HepG2 (cell line): ENCODE measurements around the gene DICER1. TPM values are rescaled to one million over a fixed set of nuclear protein-coding genes. Genes with fewer than 3 reads are reported as not detected.

Source experiments
- ATAC-seq: fragments of 200-7000 bp; cut with Tn5 transposase; 3 replicates; pipeline ENCODE4 v1.9.1; 2020; ENCODE audit warnings: mild to moderate bottlenecking, moderate library complexity
- BruUV-seq: library from RNA; stranded (reverse); fragments of 400-500 nt; replicated peaks from 2 replicates; lab custom pipeline; 2021; lab: Mats Ljungman, UMichigan
- CTCF ChIA-PET: fragments of 300-600 bp; formaldehyde crosslinking; extraction: SDS; loops from one replicate; lab custom pipeline; 2021; ENCODE audit warnings: low total read pairs, inconsistent platforms, low intra/inter-chr PET ratio; lab: Yijun Ruan, JAX
- POLR2A ChIA-PET: fragments of 350-600 bp; sonication (Branson Sonifier 250); formaldehyde crosslinking; loops from one replicate; lab custom pipeline; 2020; ENCODE audit warnings: antibody characterized with exemption, inconsistent platforms; lab: Yijun Ruan, JAX
- DNase-seq: peaks from one replicate; pipeline ENCODE4 v3.0.0-alpha.2; 2015; ENCODE audit warnings: low spot score
- FAIRE-seq: peaks from 3 replicates; lab custom pipeline; 2011; peaks lifted over from hg19 to GRCh38; lab: Jason Lieb, UNC
- H2AFZ ChIP-seq: one replicate; pipeline ENCODE4 v1.6.1; 2011; ENCODE audit warnings: low read length, inconsistent platforms
- H3K27ac ChIP-seq: fragments of 300-600 bp; 3 replicates; pipeline ENCODE4 v1.8.0; 2011; ENCODE audit warnings: mixed run types, mild to moderate bottlenecking, mixed read lengths, low read length, inconsistent platforms; ENCODE audit not compliant: insufficient read depth; ENCODE audit errors: extremely low read length
- H3K27me3 ChIP-seq, 2 experiments: fragments of 200-600 bp in 1 of 2; 2 replicates in 1 of 2; 3 replicates in 1 of 2; pipeline versions ENCODE4 v1.6.0 to v1.8.0; 2011; ENCODE audit warnings: low read length in 2 of 2, mild to moderate bottlenecking in 2 of 2, moderate library complexity in 2 of 2, inconsistent platforms in 1 of 2; ENCODE audit not compliant: insufficient read depth in 2 of 2, control insufficient read depth in 1 of 2
- H3K36me3 ChIP-seq, 2 experiments: fragments of 200-600 bp in 1 of 2; replicated peaks in 1 of 2; 2 replicates in 1 of 2; 3 replicates in 1 of 2; pipeline versions ENCODE4 v1.5.1 to v1.8.0; 2011; ENCODE audit warnings: low read length in 2 of 2, inconsistent platforms in 1 of 2; ENCODE audit not compliant: insufficient read depth in 2 of 2, control insufficient read depth in 1 of 2
- H3K4me1 ChIP-seq: 2 replicates; pipeline ENCODE4 v1.5.1; 2012; ENCODE audit warnings: low read length, inconsistent platforms; ENCODE audit not compliant: insufficient read depth
- H3K4me2 ChIP-seq: 2 replicates; pipeline ENCODE4 v1.6.0; 2011; ENCODE audit warnings: low read depth, low read length, inconsistent platforms
- H3K4me3 ChIP-seq, 3 experiments: fragments of 200-600 bp in 1 of 3; sonication (generic), shearing (Covaris generic) in 1 of 3; replicated peaks in 1 of 3; 2 replicates each; pipeline ENCODE4 v1.5.1; 2011 to 2016; ENCODE audit warnings: low read length in 3 of 3, inconsistent platforms in 2 of 3, low read depth in 2 of 3, mild to moderate bottlenecking in 2 of 3, control low read depth in 1 of 3, mixed read lengths in 1 of 3; ENCODE audit not compliant: insufficient read depth in 1 of 3
- H3K79me2 ChIP-seq: one replicate; pipeline ENCODE4 v1.6.1; 2011; ENCODE audit warnings: low read length, inconsistent platforms; ENCODE audit not compliant: insufficient read depth
- H3K9ac ChIP-seq: 2 replicates; pipeline ENCODE4 v1.6.0; 2011; ENCODE audit warnings: mild to moderate bottlenecking, low read depth, low read length, inconsistent platforms; ENCODE audit not compliant: insufficient read depth
- H3K9me3 ChIP-seq: 2 replicates; pipeline ENCODE4 v1.5.1; 2012; ENCODE audit warnings: mild to moderate bottlenecking, low read length
- H4K20me1 ChIP-seq: 2 replicates; pipeline ENCODE4 v1.6.0; 2011; ENCODE audit warnings: inconsistent platforms, mild to moderate bottlenecking, low read length, moderate library complexity; ENCODE audit not compliant: insufficient read depth
- CENPT ChIP-seq: sonication (generic); formaldehyde crosslinking; IDR thresholded peaks from 2 replicates; pipeline ENCODE4 v1.8.0; 2022; ENCODE audit warnings: low read depth, mild to moderate bottlenecking, moderate library complexity, missing genetic modification reagents
- HOXD1 ChIP-seq: sonication (generic); formaldehyde crosslinking; IDR thresholded peaks from 2 replicates; pipeline ENCODE4 v1.5.0; 2020; ENCODE audit warnings: missing genetic modification reagents
- IKZF1 ChIP-seq: fragments of 450-650 bp; IDR thresholded peaks from 2 replicates; pipeline ENCODE4 v1.7.1; 2016
- MIER3 ChIP-seq: IDR thresholded peaks from 2 replicates; pipeline ENCODE4 v1.6.1; 2016; ENCODE audit warnings: missing compliant biosample characterization, borderline replicate concordance
- RBAK ChIP-seq: sonication (generic); formaldehyde crosslinking; IDR thresholded peaks from 2 replicates; pipeline ENCODE4 v1.5.1; 2020; ENCODE audit warnings: mild to moderate bottlenecking, missing genetic modification reagents
- REXO4 ChIP-seq: sonication (generic); formaldehyde crosslinking; IDR thresholded peaks from 2 replicates; pipeline ENCODE4 v1.8.0; 2022; ENCODE audit warnings: missing genetic modification reagents, mild to moderate bottlenecking, borderline replicate concordance
- SP4 ChIP-seq: sonication (generic); formaldehyde crosslinking; IDR thresholded peaks from 2 replicates; pipeline ENCODE4 v1.8.1; 2023; ENCODE audit warnings: mild to moderate bottlenecking, missing genetic modification reagents
- STAG1 ChIP-seq: sonication (generic); formaldehyde crosslinking; IDR thresholded peaks from 2 replicates; pipeline ENCODE4 v1.4.0; 2020; ENCODE audit warnings: missing genetic modification reagents
- ZNF530 ChIP-seq: sonication (generic); formaldehyde crosslinking; IDR thresholded peaks from 2 replicates; pipeline ENCODE4 v1.5.0; 2020; ENCODE audit warnings: low read depth, mild to moderate bottlenecking, missing genetic modification reagents
- ZNF629 ChIP-seq: sonication (generic); formaldehyde crosslinking; conservative IDR thresholded peaks from 2 replicates; pipeline ENCODE4 v1.5.0; 2020; ENCODE audit warnings: missing genetic modification reagents
- WGBS: methylation state at CpG from one replicate; pipeline ENCODE4 v1.1.6; 2017; ENCODE audit warnings: low lambda C conversion rate; 5-methylcytosine and 5-hydroxymethylcytosine counted together
- in situ Hi-C: cut with HindIII; loops from 2 replicates; pipeline ENCODE4 v1.10.0; 2017; ENCODE audit warnings: low pct_unique_long_range_greater_than_20kb; ENCODE audit not compliant: extremely low pct_ligation_motif_present
- intact Hi-C: fragments of 100-400 bp; cut with micrococcal nuclease; formaldehyde crosslinking; loops from one replicate; pipeline ENCODE4 v1.10.0; 2022; ENCODE audit not compliant: unreplicated experiment
- polyA plus RNA-seq, 8 experiments: library from polyadenylated mRNA; depleted of rRNA in 3 of 8; stranded (reverse) in 7 of 8; unstranded in 1 of 8; fragments of >200 nt; fragmentation: Illumina TruSeq in 4 of 8; extraction: Trizol in 4 of 8; gene quantifications; 2 replicates each; pipeline versions ENCODE4 v1.2.1 to v1.2.3, GENCODE V29; 2011 to 2016; ENCODE audit warnings: low read depth in 4 of 8, missing spikeins in 1 of 8, mixed read lengths in 1 of 8; ENCODE audit not compliant: insufficient read depth in 1 of 8
- total RNA-seq, 5 experiments: library from RNA; depleted of rRNA; stranded (reverse); fragments of >200 nt; fragmentation: Illumina TruSeq; extraction: Trizol; gene quantifications; 2 replicates each; pipeline ENCODE4 v1.2.3, GENCODE V29; 2016; ENCODE audit warnings: low read depth in 1 of 5

The DICER1 gene
- total and polyA plus RNA-seq, 2 of the 13 experiments (the other 11 are each of a cell fraction or from before 2014, with no cell fraction given): 31.8 to 61.9 TPM

- Histone ChIP-seq H3K36me3 (0 out of 5 replicates have a peak, but pooled peaks cover 0 to 3% of the 10 kb centered on the region in 2 experiments), H3K4me1 (no peaks in the 10 kb centered on the region), H3K79me2 (no peaks in the 10 kb centered on the region), H4K20me1 (no peaks in the 10 kb centered on the region), H3K9ac (no peak overlapping the region), H3K27me3 (no peaks in the 10 kb centered on the region), H3K27ac (no peak overlapping the region), H3K9me3 (no peaks in the 10 kb centered on the region), H2AFZ (no peak overlapping the region), H3K4me3 (no peak overlapping the region), H3K4me2 (no peak overlapping the region)
- DNase-seq: no peak
- ATAC-seq: no peak
- CTCF ChIA-PET: no interaction called here
- WGBS: 90% methylated on average over 2 of the region's 2 CpGs
- intact Hi-C loops (no loop called here), in situ Hi-C loops (no loop called here)
- no peak for FAIRE-seq
- POLR2A ChIA-PET: no interaction called here
- BruUV-seq: no TSS peak
- TF ChIP-seq RBAK (no peak), ZNF629 (CRISPR knock-in tag) (peak; percentile 88)
These were observed 39.7 kb upstream of the DICER1 start for GRCh38 chr14:95196826-95197545.

DNA sequence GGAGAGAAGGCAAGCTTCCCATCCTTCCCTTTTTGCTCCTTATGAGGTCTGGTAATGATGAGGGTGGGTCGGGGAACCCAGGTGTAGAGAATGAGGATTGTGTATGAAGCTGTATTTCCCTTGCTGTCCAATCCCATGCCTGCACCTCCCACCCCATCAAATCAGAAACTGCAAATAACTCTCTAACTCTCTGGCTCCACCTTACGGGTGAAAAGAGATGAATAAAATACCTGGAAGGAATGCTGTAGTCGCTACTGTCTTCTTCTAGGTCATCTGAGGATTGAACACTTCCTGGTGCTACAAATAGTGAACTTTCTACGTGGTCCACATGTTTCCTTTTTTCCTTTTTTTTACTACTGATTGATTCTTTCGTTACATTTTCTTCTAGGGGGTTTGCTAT lies 38.9 kb upstream of the DICER1 start:
- H2AFZ ChIP-seq: no peak overlapping the region
- no peak overlapping the region for H3K9ac ChIP-seq
- H3K9me3 ChIP-seq: no peaks in the 10 kb centered on the region
- no peak overlapping the region for H3K27ac ChIP-seq
- FAIRE-seq (no peak), DNase-seq (peak; percentile 9), ATAC-seq (peak; percentile 54; the same call in 2 of the 3 replicates)
- POLR2A ChIA-PET: no interaction called here
- TF ChIP-seq IKZF1 (no peak), CENPT (no peak), STAG1 (CRISPR knock-in tag) (peak; percentile 31; the same call in 1 of the 2 replicates), HOXD1 (CRISPR knock-in tag) (no peak), ZNF530 (CRISPR knock-in tag) (no peak), REXO4 (CRISPR knock-in tag) (no peak), MIER3 (CRISPR knock-in tag) (no peak), SP4 (no peak)
- H3K4me3 ChIP-seq: no peak overlapping the region
- in situ Hi-C loops: no loop called here
- no TSS peak for BruUV-seq
- H4K20me1 ChIP-seq: no peaks in the 10 kb centered on the region
- no peaks in the 10 kb centered on the region for H3K27me3 ChIP-seq
- no peaks in the 10 kb centered on the region for H3K4me1 ChIP-seq
- no peaks in the 10 kb centered on the region for H3K79me2 ChIP-seq
- H3K4me2 ChIP-seq: no peak overlapping the region
- 0 out of 5 replicates have a peak, but pooled peaks cover 0 to 3% of the 10 kb centered on the region in 2 experiments for H3K36me3 ChIP-seq
- 83% methylated on average over 5 of the region's 5 CpGs for WGBS
- CTCF ChIA-PET: no interaction called here
- intact Hi-C loops: no loop called here
